Cerebellar cortex (tissue), 1 donor: Measurements from ENCODE around the gene MADD.
A peak's percentile ranks its signal among the peaks of the same experiment; 100 is the strongest.

ENCODE experiments used
- DNase-seq: peaks from one replicate; pipeline ENCODE4 v3.0.0-alpha.2; 2015; ENCODE audit warnings: low spot score

Gene MADD

GRCh38 chr11:47253660-47254059 is 16.3 kb upstream of the MADD start:
- DNase-seq, result no peak

- DNase-seq, result no peak
These were observed 15.5 kb upstream of the MADD start for GRCh38 chr11:47254386-47254785.

- DNase-seq, result no peak
These were observed 13.6 kb upstream of the MADD start for GRCh38 chr11:47256374-47256773.

GRCh38 chr11:47257177-47257516 is 12.8 kb upstream of the MADD start:
- no peak for DNase-seq

- peak; percentile 60 for DNase-seq
These were observed 12.2 kb upstream of the MADD start, which contains the start of gene NR1H3 for GRCh38 chr11:47257517-47258316. NR1H3 (plus strand) TSS chr11:47257996; CDS start chr11:47259217, 1,221 bp downstream.

GRCh38 chr11:47258317-47258902 is 11.5 kb upstream of the MADD start:
- no peak for DNase-seq

- DNase-seq, result peak; percentile 53
These were observed 10.5 kb upstream of the MADD start for GRCh38 chr11:47259232-47259977.

GRCh38 chr11:47260366-47260765 is 9.6 kb upstream of the MADD start:
- DNase-seq, result no peak

GRCh38 chr11:47261291-47261800 is 8.6 kb upstream of the MADD start:
- DNase-seq, result no peak

GRCh38 chr11:47264119-47264518 is 5.8 kb upstream of the MADD start:
- no peak for DNase-seq

GRCh38 chr11:47264521-47264920 is 5.4 kb upstream of the MADD start:
- DNase-seq, result no peak

- DNase-seq, result no peak
These were observed 2.1 kb upstream of the MADD start for GRCh38 chr11:47267876-47268275.

- no peak for DNase-seq
These were observed 1.4 kb upstream of the MADD start for GRCh38 chr11:47268448-47269001.

- peak; percentile 84 for DNase-seq
These were observed 718 bp upstream of the MADD start for GRCh38 chr11:47269002-47269828.

GRCh38 chr11:47270331-47271271 is 668 bp downstream of the MADD start:
- DNase-seq, result peak; percentile 81

- DNase-seq, result no peak
These were observed 1.4 kb downstream of the MADD start for GRCh38 chr11:47271328-47271727.

- DNase-seq, result peak; percentile 90
These were observed 2.2 kb downstream of the MADD start for GRCh38 chr11:47271961-47272661.

GRCh38 chr11:47272706-47273105 is 2.8 kb downstream of the MADD start:
- DNase-seq, result no peak

- no peak for DNase-seq
These were observed 4.7 kb downstream of the MADD start for GRCh38 chr11:47274495-47275235.
